ENCODE results near the gene DIRAS1. TPM values are rescaled to one million over a fixed set of nuclear protein-coding genes. Genes with fewer than 3 reads are reported as not detected.

DIRAS1 gene
- total RNA-seq, 1 experiment from 2014 or later, result 7.8 TPM

- Histone ChIP-seq H3K4ac (ENCODE audit: low read depth, low read length) (no peak overlapping the region), H2BK20ac (ENCODE audit: low read depth, low read length, poor library complexity, severe bottlenecking) (no peak overlapping the region), H4K5ac (ENCODE audit: insufficient read length, low read depth, low read length) (no peak overlapping the region), H2BK5ac (ENCODE audit: insufficient read length, low read length) (no peak overlapping the region), H3K23ac (ENCODE audit: insufficient read length, low read depth, low read length) (no peak overlapping the region), H3K18ac (ENCODE audit: insufficient read length, low read depth, low read length) (no peak overlapping the region), H2AK5ac (ENCODE audit: insufficient read length, low read length) (no peak overlapping the region), H2BK15ac (ENCODE audit: low read depth, low read length) (no peak overlapping the region), H3K9me3 (ENCODE audit: control insufficient read depth, low read depth, low read length) (no peaks in the 10 kb centered on the region), H3K79me1 (ENCODE audit: insufficient read depth, low read depth, low read length, poor library complexity, severe bottlenecking) (no peaks in the 10 kb centered on the region), H3K56ac (ENCODE audit: insufficient read length, low read depth, low read length) (no peak overlapping the region), H3K14ac (ENCODE audit: insufficient read depth, low read length) (no peak overlapping the region), H3K27me3 (ENCODE audit: insufficient read depth, low read length) (no peaks in the 10 kb centered on the region), H3K9ac (ENCODE audit: extremely low read depth, insufficient read length, low read length) (no peak overlapping the region), H3K4me1 (ENCODE audit: insufficient read depth, low read length) (no peaks in the 10 kb centered on the region), H4K8ac (replicated peaks; ENCODE audit: insufficient read length, low read depth, low read length) (no peak overlapping the region), H2BK120ac (ENCODE audit: low read depth, low read length, poor library complexity, severe bottlenecking) (no peak overlapping the region), H4K20me1 (ENCODE audit: control insufficient read depth, insufficient read depth, insufficient read length) (no peaks in the 10 kb centered on the region), H3K79me2 (ENCODE audit: insufficient read depth, low read length) (no peaks in the 10 kb centered on the region), H4K91ac (ENCODE audit: insufficient read length, low read depth, low read length) (no peak overlapping the region), H2BK12ac (ENCODE audit: insufficient read length, low read depth, low read length) (no peak overlapping the region), H3K23me2 (ENCODE audit: insufficient read length, low read depth, low read length, poor library complexity, severe bottlenecking) (no peaks in the 10 kb centered on the region), H3K4me2 (ENCODE audit: insufficient read depth, insufficient read length, low read length) (no peak overlapping the region), H3K27ac (ENCODE audit: insufficient read length, low read depth, low read length) (no peak overlapping the region), H3T11ph (ENCODE audit: low read length) (no peak overlapping the region), H2AFZ (ENCODE audit: low read length) (no peak overlapping the region)
- no peak overlapping the region for H3K27ac Mint-ChIP-seq
- no peak overlapping the region for H3K4me3 Mint-ChIP-seq
- no peaks in the 10 kb centered on the region for H3K9me3 Mint-ChIP-seq
- no peaks in the 10 kb centered on the region for H3K27me3 Mint-ChIP-seq (ENCODE audit: low read depth)
- no peak for TF ChIP-seq CTCF (conservative IDR thresholded peaks at IDR 0.05)
- no peak for DNase-seq
- no peaks in the 10 kb centered on the region for H3K4me1 Mint-ChIP-seq
- no CpG with 5 or more reads among the region's 17 CpGs for WGBS (ENCODE audit: extremely low coverage, insufficient read length, low lambda C conversion rate)
- H3K36me3 Mint-ChIP-seq (ENCODE audit: insufficient read depth in 1 of 3, low read depth in 3 of 3), result peaks cover 19 to 77% (median 70%) of the 10 kb centered on the region in 3 experiments; a peak in 6 of 7 replicates
Observed at GRCh38 chr19:2758601-2759313, 37.6 kb upstream of the DIRAS1 start.

Measured in H9 (cell line).